SK-N-SH treated with all-trans-retinoic acid at 6 μM for 48 hours (cell line): ENCODE measurements around the gene SSU72.

Source experiments
- ATAC-seq: fragments of 200-7000 bp; cut with Tn5 transposase; 3 replicates; pipeline ENCODE4 v1.9.1; 2020; ENCODE audit warnings: mild to moderate bottlenecking, moderate library complexity
- ARNTL ChIP-seq: fragments of 450-650 bp; formaldehyde crosslinking; IDR thresholded peaks from 2 replicates; pipeline ENCODE4 v1.5.0; 2020; ENCODE audit warnings: low read depth, mild to moderate bottlenecking, moderate library complexity, borderline replicate concordance
- BACH2 ChIP-seq: fragments of 250-450 bp; sonication (Bioruptor Pico); IDR thresholded peaks from 2 replicates; pipeline ENCODE4 v1.9.0; 2021; ENCODE audit warnings: mild to moderate bottlenecking, borderline replicate concordance
- ESRRG ChIP-seq: fragments of 250-450 bp; sonication (Bioruptor Pico); IDR thresholded peaks from 2 replicates; pipeline ENCODE4 v1.6.1; 2021; ENCODE audit warnings: mild to moderate bottlenecking
- GLIS3 ChIP-seq: fragments of 250-450 bp; sonication (Bioruptor Pico); IDR thresholded peaks from 2 replicates; pipeline ENCODE4 v1.5.0; 2020; ENCODE audit warnings: mild to moderate bottlenecking, moderate library complexity
- ISL1 ChIP-seq: fragments of 250-450 bp; sonication (Bioruptor Pico); IDR thresholded peaks from 2 replicates; pipeline ENCODE4 v2.1.2; 2022; ENCODE audit warnings: mild to moderate bottlenecking, moderate library complexity
- OSR1 ChIP-seq: fragments of 250-450 bp; sonication (Bioruptor Pico); IDR thresholded peaks from 2 replicates; pipeline ENCODE4 v1.8.0; 2022; ENCODE audit warnings: moderate library complexity, mild to moderate bottlenecking, inconsistent platforms
- PPARA ChIP-seq: fragments of 250-450 bp; sonication (Bioruptor Pico); IDR thresholded peaks from 2 replicates; pipeline ENCODE4 v1.5.0; 2020; ENCODE audit warnings: mild to moderate bottlenecking, borderline replicate concordance
- RARB ChIP-seq: fragments of 250-450 bp; sonication (Bioruptor Pico); IDR thresholded peaks from 2 replicates; pipeline ENCODE4 v1.8.0; 2021; ENCODE audit warnings: mild to moderate bottlenecking, moderate library complexity
- TCF4 ChIP-seq: fragments of 250-450 bp; sonication (Bioruptor Pico); IDR thresholded peaks from 2 replicates; pipeline ENCODE4 v1.8.0; 2021; ENCODE audit warnings: mild to moderate bottlenecking, moderate library complexity, borderline replicate concordance
- TOX ChIP-seq: fragments of 250-450 bp; sonication (Bioruptor Pico); IDR thresholded peaks from 2 replicates; pipeline ENCODE4 v1.8.0; 2021; ENCODE audit warnings: mild to moderate bottlenecking, moderate library complexity, borderline replicate concordance
- ZC3H10 ChIP-seq: fragments of 250-450 bp; sonication (Bioruptor Pico); IDR thresholded peaks from 2 replicates; pipeline ENCODE4 v1.5.1; 2021; ENCODE audit warnings: mild to moderate bottlenecking, moderate library complexity
- ZFP3 ChIP-seq: fragments of 250-450 bp; sonication (Bioruptor Pico); IDR thresholded peaks from 2 replicates; pipeline ENCODE4 v1.5.0; 2020; ENCODE audit warnings: mild to moderate bottlenecking, moderate library complexity
- ZFP30 ChIP-seq: fragments of 450-650 bp; formaldehyde crosslinking; IDR thresholded peaks from 2 replicates; pipeline ENCODE4 v1.5.0; 2022; ENCODE audit warnings: mild to moderate bottlenecking, moderate library complexity
- ZNF565 ChIP-seq: fragments of 450-650 bp; formaldehyde crosslinking; conservative IDR thresholded peaks from 2 replicates; pipeline ENCODE4 v1.5.0; 2020; ENCODE audit warnings: low read depth, mild to moderate bottlenecking, moderate library complexity
- ZNF70 ChIP-seq: fragments of 450-650 bp; formaldehyde crosslinking; IDR thresholded peaks from 2 replicates; pipeline ENCODE4 v1.5.0; 2020; ENCODE audit warnings: mild to moderate bottlenecking, moderate library complexity
- ZNF8 ChIP-seq: fragments of 450-650 bp; formaldehyde crosslinking; IDR thresholded peaks from 2 replicates; pipeline ENCODE4 v1.5.0; 2020; ENCODE audit warnings: mild to moderate bottlenecking, moderate library complexity
- TF ChIP-seq, protein P1 (sequence below): fragments of 250-450 bp; sonication (Bioruptor Pico); IDR thresholded peaks from 2 replicates; pipeline ENCODE4 v1.5.0; 2020; ENCODE audit warnings: mild to moderate bottlenecking, moderate library complexity
- TF ChIP-seq, protein P2 (sequence below): fragments of 250-450 bp; sonication (Bioruptor Pico); IDR thresholded peaks from 2 replicates; pipeline ENCODE4 v1.5.1; 2020; ENCODE audit warnings: low read depth, mild to moderate bottlenecking, moderate library complexity
- TF ChIP-seq, protein P3 (sequence below): fragments of 250-450 bp; sonication (Bioruptor Pico); IDR thresholded peaks from 2 replicates; pipeline ENCODE4 v1.8.0; 2020; ENCODE audit warnings: mild to moderate bottlenecking, moderate library complexity, borderline replicate concordance
- TF ChIP-seq, protein P4 (sequence below): fragments of 250-450 bp; sonication (Bioruptor Pico); IDR thresholded peaks from 2 replicates; pipeline ENCODE4 v1.5.1; 2021; ENCODE audit warnings: mild to moderate bottlenecking, moderate library complexity

Gene SSU72

DNA sequence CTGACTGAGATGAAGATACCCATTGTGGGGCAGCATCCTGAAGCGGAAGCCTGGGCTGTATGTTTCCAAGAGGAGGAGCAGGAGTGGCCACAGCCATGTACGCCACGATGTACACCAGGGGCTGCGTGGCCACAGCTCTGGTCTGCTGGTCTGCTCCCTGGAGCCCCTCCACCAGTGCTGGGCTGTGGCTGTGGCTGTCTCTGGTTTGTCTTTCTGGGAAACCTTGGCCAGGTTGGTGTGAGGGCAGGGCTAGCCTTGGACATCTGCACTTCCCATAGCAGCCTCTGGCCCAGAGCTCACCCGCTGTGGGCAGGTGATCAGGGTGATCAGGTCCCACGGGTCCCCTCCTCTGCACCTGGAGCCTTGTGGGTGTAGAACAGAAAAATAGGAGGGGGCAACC, 43.3 kb upstream of the SSU72 start:
- no peak for ATAC-seq
- TF ChIP-seq RARB (CRISPR knock-in tag): no peak
- TF ChIP-seq ISL1: no peak
- TF ChIP-seq, protein P1, sequence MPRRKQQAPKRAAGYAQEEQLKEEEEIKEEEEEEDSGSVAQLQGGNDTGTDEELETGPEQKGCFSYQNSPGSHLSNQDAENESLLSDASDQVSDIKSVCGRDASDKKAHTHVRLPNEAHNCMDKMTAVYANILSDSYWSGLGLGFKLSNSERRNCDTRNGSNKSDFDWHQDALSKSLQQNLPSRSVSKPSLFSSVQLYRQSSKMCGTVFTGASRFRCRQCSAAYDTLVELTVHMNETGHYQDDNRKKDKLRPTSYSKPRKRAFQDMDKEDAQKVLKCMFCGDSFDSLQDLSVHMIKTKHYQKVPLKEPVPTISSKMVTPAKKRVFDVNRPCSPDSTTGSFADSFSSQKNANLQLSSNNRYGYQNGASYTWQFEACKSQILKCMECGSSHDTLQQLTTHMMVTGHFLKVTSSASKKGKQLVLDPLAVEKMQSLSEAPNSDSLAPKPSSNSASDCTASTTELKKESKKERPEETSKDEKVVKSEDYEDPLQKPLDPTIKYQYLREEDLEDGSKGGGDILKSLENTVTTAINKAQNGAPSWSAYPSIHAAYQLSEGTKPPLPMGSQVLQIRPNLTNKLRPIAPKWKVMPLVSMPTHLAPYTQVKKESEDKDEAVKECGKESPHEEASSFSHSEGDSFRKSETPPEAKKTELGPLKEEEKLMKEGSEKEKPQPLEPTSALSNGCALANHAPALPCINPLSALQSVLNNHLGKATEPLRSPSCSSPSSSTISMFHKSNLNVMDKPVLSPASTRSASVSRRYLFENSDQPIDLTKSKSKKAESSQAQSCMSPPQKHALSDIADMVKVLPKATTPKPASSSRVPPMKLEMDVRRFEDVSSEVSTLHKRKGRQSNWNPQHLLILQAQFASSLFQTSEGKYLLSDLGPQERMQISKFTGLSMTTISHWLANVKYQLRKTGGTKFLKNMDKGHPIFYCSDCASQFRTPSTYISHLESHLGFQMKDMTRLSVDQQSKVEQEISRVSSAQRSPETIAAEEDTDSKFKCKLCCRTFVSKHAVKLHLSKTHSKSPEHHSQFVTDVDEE (CRISPR knock-in tag): no peak
- TF ChIP-seq GLIS3 (CRISPR knock-in tag): no peak
- no peak for TF ChIP-seq ZFP30 (CRISPR knock-in tag)
- TF ChIP-seq ZNF8 (CRISPR knock-in tag): no peak
- no peak for TF ChIP-seq ZNF70 (CRISPR knock-in tag)
- TF ChIP-seq ZFP3 (CRISPR knock-in tag): no peak
- no peak for TF ChIP-seq OSR1
- TF ChIP-seq, protein P2, sequence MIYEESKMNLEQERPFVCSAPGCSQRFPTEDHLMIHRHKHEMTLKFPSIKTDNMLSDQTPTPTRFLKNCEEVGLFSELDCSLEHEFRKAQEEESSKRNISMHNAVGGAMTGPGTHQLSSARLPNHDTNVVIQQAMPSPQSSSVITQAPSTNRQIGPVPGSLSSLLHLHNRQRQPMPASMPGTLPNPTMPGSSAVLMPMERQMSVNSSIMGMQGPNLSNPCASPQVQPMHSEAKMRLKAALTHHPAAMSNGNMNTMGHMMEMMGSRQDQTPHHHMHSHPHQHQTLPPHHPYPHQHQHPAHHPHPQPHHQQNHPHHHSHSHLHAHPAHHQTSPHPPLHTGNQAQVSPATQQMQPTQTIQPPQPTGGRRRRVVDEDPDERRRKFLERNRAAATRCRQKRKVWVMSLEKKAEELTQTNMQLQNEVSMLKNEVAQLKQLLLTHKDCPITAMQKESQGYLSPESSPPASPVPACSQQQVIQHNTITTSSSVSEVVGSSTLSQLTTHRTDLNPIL (CRISPR knock-in tag): no peak
- TF ChIP-seq, protein P3, sequence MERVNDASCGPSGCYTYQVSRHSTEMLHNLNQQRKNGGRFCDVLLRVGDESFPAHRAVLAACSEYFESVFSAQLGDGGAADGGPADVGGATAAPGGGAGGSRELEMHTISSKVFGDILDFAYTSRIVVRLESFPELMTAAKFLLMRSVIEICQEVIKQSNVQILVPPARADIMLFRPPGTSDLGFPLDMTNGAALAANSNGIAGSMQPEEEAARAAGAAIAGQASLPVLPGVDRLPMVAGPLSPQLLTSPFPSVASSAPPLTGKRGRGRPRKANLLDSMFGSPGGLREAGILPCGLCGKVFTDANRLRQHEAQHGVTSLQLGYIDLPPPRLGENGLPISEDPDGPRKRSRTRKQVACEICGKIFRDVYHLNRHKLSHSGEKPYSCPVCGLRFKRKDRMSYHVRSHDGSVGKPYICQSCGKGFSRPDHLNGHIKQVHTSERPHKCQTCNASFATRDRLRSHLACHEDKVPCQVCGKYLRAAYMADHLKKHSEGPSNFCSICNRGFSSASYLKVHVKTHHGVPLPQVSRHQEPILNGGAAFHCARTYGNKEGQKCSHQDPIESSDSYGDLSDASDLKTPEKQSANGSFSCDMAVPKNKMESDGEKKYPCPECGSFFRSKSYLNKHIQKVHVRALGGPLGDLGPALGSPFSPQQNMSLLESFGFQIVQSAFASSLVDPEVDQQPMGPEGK (CRISPR knock-in tag): no peak
- no peak for TF ChIP-seq ZC3H10 (CRISPR knock-in tag)
- no peak for TF ChIP-seq TOX (CRISPR knock-in tag)

DNA sequence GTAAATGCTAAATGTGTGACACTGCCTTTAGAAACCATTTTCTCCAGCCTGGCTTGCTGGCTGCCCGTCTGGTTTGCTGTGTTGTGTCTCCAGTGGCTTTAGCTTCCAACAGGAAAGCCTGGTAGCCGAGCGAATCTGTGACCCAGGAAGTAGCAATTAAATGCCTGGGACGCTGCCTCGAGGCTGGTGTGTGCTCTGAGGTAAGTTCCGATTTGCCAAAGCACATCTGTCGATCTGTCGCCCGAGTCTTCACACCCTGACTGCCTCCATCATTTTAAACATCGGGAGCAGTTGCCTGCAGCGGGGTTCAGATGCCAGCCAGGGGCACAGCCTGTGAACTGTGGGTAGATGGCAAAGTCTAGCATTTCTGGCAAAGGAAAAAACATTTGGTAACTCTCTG, 42.9 kb upstream of the SSU72 start:
- TF ChIP-seq ZNF565 (CRISPR knock-in tag) (no peak), GLIS3 (CRISPR knock-in tag) (no peak), ZFP3 (CRISPR knock-in tag) (no peak), ZNF8 (CRISPR knock-in tag) (no peak), ESRRG (CRISPR knock-in tag) (no peak), ZFP30 (CRISPR knock-in tag) (no peak), ZNF70 (CRISPR knock-in tag) (no peak), BACH2 (CRISPR knock-in tag) (no peak), ARNTL (CRISPR knock-in tag) (no peak), RARB (CRISPR knock-in tag) (no peak), TCF4 (no peak), OSR1 (no peak), ISL1 (no peak), PPARA (CRISPR knock-in tag) (no peak), TOX (CRISPR knock-in tag) (no peak)
- TF ChIP-seq, protein P2 (CRISPR knock-in tag): no peak
- TF ChIP-seq, protein P3 (CRISPR knock-in tag): no peak
- TF ChIP-seq, protein P1 (CRISPR knock-in tag): no peak
- TF ChIP-seq, protein P4, sequence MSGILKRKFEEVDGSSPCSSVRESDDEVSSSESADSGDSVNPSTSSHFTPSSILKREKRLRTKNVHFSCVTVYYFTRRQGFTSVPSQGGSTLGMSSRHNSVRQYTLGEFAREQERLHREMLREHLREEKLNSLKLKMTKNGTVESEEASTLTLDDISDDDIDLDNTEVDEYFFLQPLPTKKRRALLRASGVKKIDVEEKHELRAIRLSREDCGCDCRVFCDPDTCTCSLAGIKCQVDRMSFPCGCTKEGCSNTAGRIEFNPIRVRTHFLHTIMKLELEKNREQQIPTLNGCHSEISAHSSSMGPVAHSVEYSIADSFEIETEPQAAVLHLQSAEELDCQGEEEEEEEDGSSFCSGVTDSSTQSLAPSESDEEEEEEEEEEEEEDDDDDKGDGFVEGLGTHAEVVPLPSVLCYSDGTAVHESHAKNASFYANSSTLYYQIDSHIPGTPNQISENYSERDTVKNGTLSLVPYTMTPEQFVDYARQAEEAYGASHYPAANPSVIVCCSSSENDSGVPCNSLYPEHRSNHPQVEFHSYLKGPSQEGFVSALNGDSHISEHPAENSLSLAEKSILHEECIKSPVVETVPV (CRISPR knock-in tag): no peak
- TF ChIP-seq, all 23 proteins: peak for 0
- ATAC-seq: no peak
